DOHH2 (cell line): Measurements from ENCODE around the gene CARS2.

ENCODE experiments used
- H3F3A ChIP-seq: fragments of 200-600 bp; sonication (generic), shearing (Covaris generic); 2 replicates; pipeline ENCODE4 v1.6.0; 2016; ENCODE audit warnings: antibody characterized with exemption, mild to moderate bottlenecking; ENCODE audit not compliant: control insufficient read depth, insufficient read depth
- H3K27ac ChIP-seq: fragments of 200-600 bp; sonication (generic); 2 replicates; pipeline ENCODE4 v1.5.1; 2014; ENCODE audit warnings: low read depth, mild to moderate bottlenecking, low read length, moderate library complexity
- H3K27me3 ChIP-seq: fragments of 200-600 bp; sonication (generic); 2 replicates; pipeline ENCODE4 v1.6.1; 2014; ENCODE audit warnings: mild to moderate bottlenecking, low read length, mixed read lengths; ENCODE audit not compliant: control insufficient read depth
- H3K36me3 ChIP-seq: fragments of 200-600 bp; sonication (generic); 2 replicates; pipeline ENCODE4 v1.6.1; 2014; ENCODE audit warnings: mild to moderate bottlenecking, low read length, moderate library complexity, mixed read lengths; ENCODE audit not compliant: control insufficient read depth
- H3K4me1 ChIP-seq: fragments of 200-600 bp; sonication (generic); 2 replicates; pipeline ENCODE4 v1.6.1; 2014; ENCODE audit warnings: mild to moderate bottlenecking, low read length, mixed read lengths; ENCODE audit not compliant: control insufficient read depth
- H3K4me2 ChIP-seq: fragments of 200-600 bp; sonication (generic); 2 replicates; pipeline ENCODE4 v1.6.0; 2014; ENCODE audit warnings: mild to moderate bottlenecking, low read length, moderate library complexity
- H3K4me3 ChIP-seq: fragments of 200-600 bp; sonication (generic); 2 replicates; pipeline ENCODE4 v1.5.1; 2014; ENCODE audit warnings: mild to moderate bottlenecking, low read length, mixed read lengths
- H3K79me2 ChIP-seq: fragments of 200-600 bp; sonication (generic); 2 replicates; pipeline ENCODE4 v1.6.1; 2014; ENCODE audit warnings: mild to moderate bottlenecking, low read length, mixed read lengths; ENCODE audit not compliant: control insufficient read depth
- H3K9me2 ChIP-seq: fragments of 200-600 bp; sonication (generic); replicated peaks from 2 replicates; pipeline ENCODE4 v1.6.1; 2014; ENCODE audit warnings: mild to moderate bottlenecking, low read length, mixed read lengths; ENCODE audit not compliant: control insufficient read depth
- H3K9me3 ChIP-seq: fragments of 200-600 bp; sonication (generic); 2 replicates; pipeline ENCODE4 v1.6.1; 2014; ENCODE audit warnings: antibody characterized with exemption, low read length, mixed read lengths; ENCODE audit not compliant: control insufficient read depth, insufficient read depth
- H4K20me1 ChIP-seq: fragments of 200-600 bp; sonication (generic); 2 replicates; pipeline ENCODE4 v1.6.0; 2014; ENCODE audit warnings: low read depth, mild to moderate bottlenecking, antibody characterized with exemption, low read length, moderate library complexity; ENCODE audit not compliant: control insufficient read depth, insufficient read depth
- EZH2phosphoT487 ChIP-seq: fragments of 200-600 bp; sonication (generic); IDR thresholded peaks from 2 replicates; pipeline ENCODE4 v1.6.1; 2017; ENCODE audit warnings: borderline replicate concordance, mild to moderate bottlenecking, antibody characterized with exemption, low read length, moderate library complexity, mixed read lengths
- TF ChIP-seq, protein P1 (sequence below): fragments of 200-600 bp; sonication (generic); IDR thresholded peaks from one replicate; pipeline ENCODE4 v1.5.1; 2014; ENCODE audit warnings: antibody characterized with exemption, mild to moderate bottlenecking, low read depth, low read length; ENCODE audit not compliant: poor library complexity, severe bottlenecking

The CARS2 gene

DNA sequence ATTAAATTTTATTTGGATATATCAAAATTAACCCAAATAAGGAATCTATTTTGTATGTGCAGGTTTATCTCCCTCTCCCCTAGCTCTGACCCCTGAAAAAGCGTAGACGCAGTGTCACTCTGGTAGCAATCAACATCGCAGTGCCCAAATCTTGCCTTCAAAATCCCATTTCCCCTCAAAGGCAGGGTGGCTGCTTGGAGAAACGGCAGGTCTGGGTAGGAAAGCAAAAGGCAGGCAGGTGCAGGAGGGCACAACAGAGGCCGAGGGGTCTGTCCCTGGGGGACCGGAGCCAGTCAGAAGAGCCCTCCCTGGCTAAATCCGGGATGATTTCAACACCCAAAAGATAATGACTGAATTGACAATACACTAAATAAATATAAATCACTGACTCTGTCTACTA, 48.7 kb downstream of the CARS2 start:
- Histone ChIP-seq H3K9me3 (no peaks in the 10 kb centered on the region), H3K27me3 (no peaks in the 10 kb centered on the region), H4K20me1 (no peaks in the 10 kb centered on the region), H3K27ac (no peak overlapping the region), H3K36me3 (peaks cover 47% of the 10 kb centered on the region), H3K4me3 (no peak overlapping the region), H3K79me2 (no peaks in the 10 kb centered on the region; the same call in 1 of the 2 replicates), H3K9me2 (no peaks in the 10 kb centered on the region), H3K4me2 (no peak overlapping the region), H3F3A (no peaks in the 10 kb centered on the region), H3K4me1 (peaks cover 7% of the 10 kb centered on the region; the same call in 1 of the 2 replicates)
- TF ChIP-seq, protein P1, sequence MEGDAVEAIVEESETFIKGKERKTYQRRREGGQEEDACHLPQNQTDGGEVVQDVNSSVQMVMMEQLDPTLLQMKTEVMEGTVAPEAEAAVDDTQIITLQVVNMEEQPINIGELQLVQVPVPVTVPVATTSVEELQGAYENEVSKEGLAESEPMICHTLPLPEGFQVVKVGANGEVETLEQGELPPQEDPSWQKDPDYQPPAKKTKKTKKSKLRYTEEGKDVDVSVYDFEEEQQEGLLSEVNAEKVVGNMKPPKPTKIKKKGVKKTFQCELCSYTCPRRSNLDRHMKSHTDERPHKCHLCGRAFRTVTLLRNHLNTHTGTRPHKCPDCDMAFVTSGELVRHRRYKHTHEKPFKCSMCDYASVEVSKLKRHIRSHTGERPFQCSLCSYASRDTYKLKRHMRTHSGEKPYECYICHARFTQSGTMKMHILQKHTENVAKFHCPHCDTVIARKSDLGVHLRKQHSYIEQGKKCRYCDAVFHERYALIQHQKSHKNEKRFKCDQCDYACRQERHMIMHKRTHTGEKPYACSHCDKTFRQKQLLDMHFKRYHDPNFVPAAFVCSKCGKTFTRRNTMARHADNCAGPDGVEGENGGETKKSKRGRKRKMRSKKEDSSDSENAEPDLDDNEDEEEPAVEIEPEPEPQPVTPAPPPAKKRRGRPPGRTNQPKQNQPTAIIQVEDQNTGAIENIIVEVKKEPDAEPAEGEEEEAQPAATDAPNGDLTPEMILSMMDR = no peak
- TF ChIP-seq EZH2phosphoT487 = no peak

DNA sequence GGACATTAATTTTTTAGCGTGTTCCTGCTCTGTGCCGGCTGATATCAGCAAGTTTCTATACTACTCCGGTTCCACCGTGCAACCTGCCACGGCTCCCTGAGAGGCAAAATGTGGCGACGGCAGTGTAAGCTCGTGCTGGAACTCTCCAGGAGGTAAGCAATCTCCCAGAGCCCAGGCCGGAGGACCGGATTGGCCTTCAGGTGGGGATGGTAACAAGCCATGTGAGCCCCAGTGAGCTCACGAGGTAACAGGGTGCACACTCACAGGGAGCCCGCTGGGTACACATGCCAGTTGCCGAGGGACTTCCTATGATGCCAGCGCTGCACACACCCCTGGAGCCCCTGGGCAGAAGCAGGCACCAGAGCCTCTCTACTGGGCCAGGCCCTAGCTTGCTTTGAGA, 52.1 kb downstream of the CARS2 start:
- Histone ChIP-seq H3K79me2 (no peaks in the 10 kb centered on the region), H3K27me3 (no peaks in the 10 kb centered on the region), H3K27ac (no peak overlapping the region), H3K9me2 (no peaks in the 10 kb centered on the region), H3K4me3 (no peak overlapping the region), H3K36me3 (peaks cover 38% of the 10 kb centered on the region), H3K9me3 (no peaks in the 10 kb centered on the region), H3K4me1 (peaks cover 7% of the 10 kb centered on the region; the same call in 1 of the 2 replicates), H4K20me1 (no peaks in the 10 kb centered on the region), H3K4me2 (no peak overlapping the region), H3F3A (no peaks in the 10 kb centered on the region)
- no peak for TF ChIP-seq EZH2phosphoT487
- TF ChIP-seq, protein P1 = no peak

DNA sequence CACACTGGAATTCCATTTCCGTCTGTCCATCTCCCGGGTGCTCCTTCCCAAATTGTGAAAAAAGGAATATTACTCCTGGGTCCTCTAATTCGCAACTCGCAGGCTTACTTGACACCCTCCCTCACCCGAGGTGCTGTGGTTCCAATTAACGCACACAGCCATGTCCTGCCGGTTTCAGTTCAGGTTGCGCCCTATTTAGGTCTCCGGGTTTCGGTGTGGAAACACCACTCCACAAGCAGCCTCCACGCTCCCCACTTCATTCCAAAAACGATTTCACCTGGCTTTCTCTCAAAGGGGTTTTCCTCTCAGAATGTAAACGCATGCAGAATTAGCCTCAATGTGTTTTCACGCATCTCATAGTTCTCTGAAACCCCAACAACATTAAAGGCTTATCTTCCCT, 52.6 kb downstream of the CARS2 start:
- no peak overlapping the region for H3K4me3 ChIP-seq
- H4K20me1 ChIP-seq = no peaks in the 10 kb centered on the region
- no peaks in the 10 kb centered on the region for H3K9me3 ChIP-seq
- H3K27ac ChIP-seq = no peak overlapping the region
- peaks cover 42% of the 10 kb centered on the region for H3K36me3 ChIP-seq
- H3K4me2 ChIP-seq = no peak overlapping the region
- no peaks in the 10 kb centered on the region for H3K9me2 ChIP-seq
- H3K4me1 ChIP-seq = peaks cover 3% of the 10 kb centered on the region; the same call in 1 of the 2 replicates
- H3F3A ChIP-seq = no peaks in the 10 kb centered on the region
- H3K79me2 ChIP-seq = no peaks in the 10 kb centered on the region
- no peak for TF ChIP-seq EZH2phosphoT487
- TF ChIP-seq, protein P1 = no peak
- no peaks in the 10 kb centered on the region for H3K27me3 ChIP-seq
